Erythroblast (primary cell): ENCODE measurements around the gene TMEM131L.

Source experiments
- GATA1 ChIP-seq: IDR thresholded peaks from 2 replicates; pipeline ENCODE4 v1.6.1; 2011; ENCODE audit warnings: low read depth, mild to moderate bottlenecking, control low read depth, low read length, moderate library complexity
- POLR2A ChIP-seq: IDR thresholded peaks from 2 replicates; pipeline ENCODE4 v1.6.1; 2011; ENCODE audit warnings: mild to moderate bottlenecking, low read length

- no peak for TF ChIP-seq POLR2A
- TF ChIP-seq GATA1: no peak
Measured at GRCh38 chr4:153519687-153520086, 53.5 kb downstream of the TMEM131L start.
